ENCODE results near the gene ZNF609.

ZNF609 gene

GRCh38 chr15:64731012-64731804, 270.8 kb downstream of the ZNF609 start:
- peak; percentile 85 for DNase-seq (ENCODE audit: low spot score)

GRCh38 chr15:64731805-64732151, 271.4 kb downstream of the ZNF609 start:
- DNase-seq (ENCODE audit: low spot score), result no peak

GRCh38 chr15:64732156-64732860, 271.9 kb downstream of the ZNF609 start:
- no peak for DNase-seq (ENCODE audit: low spot score)

Measured in LoVo (cell line).